Heart left ventricle (tissue), 13 donors: ENCODE results near the gene MYO10.

Source experiments
- CTCF ChIP-seq, 12 donors: fragments of 200-600 bp; sonication (generic) in 4 of 12; IDR thresholded peaks; one replicate each; pipeline versions ENCODE4 v1.5.0 to v1.8.0; 2018 to 2022; ENCODE audit warnings: antibody characterized with exemption in 12 of 12, mild to moderate bottlenecking in 5 of 12
- POLR2A ChIP-seq, 2 donors: fragments of 450-650 bp; IDR thresholded peaks; one replicate each; pipeline ENCODE4 v1.6.1; 2017; ENCODE audit warnings: antibody characterized with exemption in 2 of 2, mild to moderate bottlenecking in 2 of 2, moderate library complexity in 2 of 2
- donor health status: ischemic (EF 13 %, LVEDD 7.1; RV severe dilation, severe dysfunction).
- donor health status: DM: no; HTN: yes; CAD: no.
- donor health status: DM: no; HTN: no; CAD: no.
- donor health status: ischemic (EF 25% LVEDD 6.9; RV normal size, moderate dysfunction).
- donor health status: ischemic (EF 25% LVEDD 5.7; RV mildly dilated, moderate dysfunction).
- donor health status: ischemic (EF 35%, LVEDD 5.7; RV mildly dilated, moderate dysfunction).
- donor health status: nonischemic (EF 11% LVEDD 7.7; RV severe dilation, severe dysfunction).
- donor health status: DM: yes; HTN: yes; CAD: no.
- donor health status: PGD.
- donor health status: ischemic (EF 29% LVEDD 5.4; RV normal size, mild dysfunction).
- donor health status: nonischemic (EF 23%, LVEDD 6.1; RV moderate dilation, normal function).

- TF ChIP-seq CTCF (IDR thresholded peaks at IDR 0.05): no peak
- no peak for TF ChIP-seq POLR2A (IDR thresholded peaks at IDR 0.05)
These were observed 212.3 kb downstream of the MYO10 start for GRCh38 chr5:16723821-16724220.
